Adrenal gland (tissue), 12 donors: ENCODE data around the gene SCFD2. TPM values are rescaled to one million over a fixed set of nuclear protein-coding genes. Genes with fewer than 3 reads are reported as not detected.

Experiments used
- DNase-seq, 7 donors: peaks; one replicate each; pipeline ENCODE4 v3.0.0-alpha.2; 2019 to 2020
- H3K27ac ChIP-seq, 5 donors: fragments of 200-600 bp; sonication (generic) in 4 of 5; 1 replicate in 3 of 5; 2 replicates in 2 of 5; pipeline versions ENCODE4 v1.5.1 to v1.8.0; 2016 to 2020; ENCODE audit warnings: mild to moderate bottlenecking in 1 of 5
- H3K27me3 ChIP-seq: fragments of 200-600 bp; 2 replicates; pipeline ENCODE4 v1.8.0; 2021
- H3K36me3 ChIP-seq, 2 donors: fragments of 200-600 bp; replicated peaks in 1 of 2; 1 replicate in 1 of 2; 2 replicates in 1 of 2; pipeline versions ENCODE4 v1.5.1 to v1.8.0; 2018 to 2022
- H3K4me1 ChIP-seq, 2 donors: fragments of 200-600 bp; replicated peaks in 1 of 2; 1 replicate in 1 of 2; 2 replicates in 1 of 2; pipeline versions ENCODE4 v1.5.1 to v1.8.0; 2018 to 2021
- H3K4me3 ChIP-seq, 4 donors: fragments of 200-600 bp; sonication (generic) in 3 of 4; one replicate each; pipeline ENCODE4 v1.5.1; 2016 to 2018
- H3K9me3 ChIP-seq, 3 donors: fragments of 200-600 bp; sonication (generic) in 1 of 3; replicated peaks in 1 of 3; 1 replicate in 2 of 3; 2 replicates in 1 of 3; pipeline versions ENCODE4 v1.5.1 to v1.8.0; 2016 to 2021
- POLR2A ChIP-seq, 2 donors: fragments of 450-650 bp; IDR thresholded peaks; one replicate each; pipeline ENCODE4 v1.6.1; 2017; ENCODE audit warnings: antibody characterized with exemption in 2 of 2, mild to moderate bottlenecking in 2 of 2, moderate library complexity in 1 of 2
- WGBS, 4 donors: extraction: QIAGEN DNeasy Blood & Tissue Kit in 2 of 4; methylation state at CpG; one replicate each; pipeline versions ENCODE4 v1.1.5 to v1.1.7; 2013 to 2017; 5-methylcytosine and 5-hydroxymethylcytosine counted together
- intact Hi-C, 2 donors: fragments of 100-400 bp; cut with DNase I; formaldehyde crosslinking; loops; one replicate each; pipeline versions ENCODE4 v1.14.1 to v1.15.0; 2022 to 2023
- polyA plus RNA-seq, 3 donors: library from polyadenylated mRNA; stranded (reverse); fragments of 200-250 nt in 2 of 3; fragments of 350-450 nt in 1 of 3; fragmentation: Illumina TruSeq in 1 of 3; extraction: RNeasy Lipid Tissue Mini Kit (QIAGEN cat#74804) in 1 of 3; gene quantifications; one replicate each; pipeline ENCODE4 v1.2.3, GENCODE V29; 2013 to 2014
- total RNA-seq, 9 donors: library from RNA; depleted of rRNA in 4 of 9; stranded (reverse); fragments of >200 nt in 4 of 9; fragments of 120-200 nt in 1 of 9; fragmentation: NEBNext Ultra II Directional in 1 of 9; extraction: Animal tissue kit (Norgen Biotek cat#: 25700) in 1 of 9; gene quantifications; one replicate each; pipeline versions ENCODE4 v1.1.0 to v1.2.4, GENCODE V29; 2013 to 2023
- TF ChIP-seq, protein P1 (sequence below), 6 experiments: fragments of 450-650 bp in 4 of 6; fragments of 200-600 bp in 2 of 6; sonication (generic) in 1 of 6; IDR thresholded peaks; 1 replicate in 5 of 6; 2 replicates in 1 of 6; pipeline versions ENCODE4 v1.5.1 to v1.8.0; 2016 to 2021; ENCODE audit warnings: antibody characterized with exemption in 6 of 6, mild to moderate bottlenecking in 2 of 6, moderate library complexity in 1 of 6
- donor health status: healthy with polysubstance abuse.
- donor health status: Bipolar disorder and iron deficiency.
- donor health status: DM: yes; HTN: yes; CAD: no.
- donor health status: DM: no; HTN: no; CAD: no.
- donor health status: DM: no; HTN: no; CAD: no.
- donor health status: DM: yes; HTN: yes; CAD: no.

The SCFD2 gene
- total and polyA plus RNA-seq, 12 donors: 5.2 to 34.9 (median 23.4) TPM

DNA sequence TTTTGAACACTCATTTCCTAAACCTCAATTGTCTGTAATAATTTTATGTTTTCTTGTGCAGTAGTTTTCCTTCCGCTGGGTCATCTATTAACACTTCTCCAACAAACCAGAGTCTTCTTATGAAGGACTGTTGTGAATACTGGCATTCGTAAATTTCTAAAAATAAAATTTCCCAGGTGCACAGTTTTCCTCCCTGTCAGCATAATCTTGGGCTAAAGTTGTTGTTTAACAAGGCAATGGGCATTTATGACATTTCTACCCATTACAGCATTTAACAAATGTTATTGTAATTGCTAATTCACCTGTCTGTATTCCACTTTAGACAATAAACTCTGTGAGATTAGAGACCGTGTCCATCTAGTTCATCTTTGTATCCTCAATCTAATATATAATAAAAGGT, 1.2 kb downstream of the SCFD2 start:
- TF ChIP-seq, protein P1, sequence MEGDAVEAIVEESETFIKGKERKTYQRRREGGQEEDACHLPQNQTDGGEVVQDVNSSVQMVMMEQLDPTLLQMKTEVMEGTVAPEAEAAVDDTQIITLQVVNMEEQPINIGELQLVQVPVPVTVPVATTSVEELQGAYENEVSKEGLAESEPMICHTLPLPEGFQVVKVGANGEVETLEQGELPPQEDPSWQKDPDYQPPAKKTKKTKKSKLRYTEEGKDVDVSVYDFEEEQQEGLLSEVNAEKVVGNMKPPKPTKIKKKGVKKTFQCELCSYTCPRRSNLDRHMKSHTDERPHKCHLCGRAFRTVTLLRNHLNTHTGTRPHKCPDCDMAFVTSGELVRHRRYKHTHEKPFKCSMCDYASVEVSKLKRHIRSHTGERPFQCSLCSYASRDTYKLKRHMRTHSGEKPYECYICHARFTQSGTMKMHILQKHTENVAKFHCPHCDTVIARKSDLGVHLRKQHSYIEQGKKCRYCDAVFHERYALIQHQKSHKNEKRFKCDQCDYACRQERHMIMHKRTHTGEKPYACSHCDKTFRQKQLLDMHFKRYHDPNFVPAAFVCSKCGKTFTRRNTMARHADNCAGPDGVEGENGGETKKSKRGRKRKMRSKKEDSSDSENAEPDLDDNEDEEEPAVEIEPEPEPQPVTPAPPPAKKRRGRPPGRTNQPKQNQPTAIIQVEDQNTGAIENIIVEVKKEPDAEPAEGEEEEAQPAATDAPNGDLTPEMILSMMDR (IDR thresholded peaks at IDR 0.05): no peak
- TF ChIP-seq POLR2A (IDR thresholded peaks at IDR 0.05): no peak
- no peak overlapping the region for H3K27ac ChIP-seq
- H3K36me3 ChIP-seq: no peaks in the 10 kb centered on the region
- H3K9me3 ChIP-seq: no peaks in the 10 kb centered on the region
- peaks cover 11 to 39% of the 10 kb centered on the region in 2 donors for H3K4me1 ChIP-seq
- H3K4me3 ChIP-seq: peak overlapping the region in 1 of 4 donors; percentile 84
- intact Hi-C loops: no loop called here
- no peak for DNase-seq
- H3K27me3 ChIP-seq: no peaks in the 10 kb centered on the region
- 52 to 57% (median 53%) methylated on average over 3 of the region's 3 CpGs for WGBS, 4 donors

- Histone ChIP-seq H3K27ac (no peak overlapping the region), H3K4me1 (peaks cover 11 to 39% of the 10 kb centered on the region in 2 donors), H3K36me3 (no peaks in the 10 kb centered on the region), H3K4me3 (no peak overlapping the region), H3K27me3 (no peaks in the 10 kb centered on the region), H3K9me3 (no peaks in the 10 kb centered on the region)
- TF ChIP-seq, protein P1 (IDR thresholded peaks at IDR 0.05): no peak
- no peak for TF ChIP-seq POLR2A (IDR thresholded peaks at IDR 0.05)
- WGBS, 4 donors: 93 to 97% (median 94%) methylated on average over 1 of the region's 1 CpG
- intact Hi-C loops: no loop called here
- no peak for DNase-seq
Observed at GRCh38 chr4:53362093-53362492, 3.8 kb downstream of the SCFD2 start.

DNA sequence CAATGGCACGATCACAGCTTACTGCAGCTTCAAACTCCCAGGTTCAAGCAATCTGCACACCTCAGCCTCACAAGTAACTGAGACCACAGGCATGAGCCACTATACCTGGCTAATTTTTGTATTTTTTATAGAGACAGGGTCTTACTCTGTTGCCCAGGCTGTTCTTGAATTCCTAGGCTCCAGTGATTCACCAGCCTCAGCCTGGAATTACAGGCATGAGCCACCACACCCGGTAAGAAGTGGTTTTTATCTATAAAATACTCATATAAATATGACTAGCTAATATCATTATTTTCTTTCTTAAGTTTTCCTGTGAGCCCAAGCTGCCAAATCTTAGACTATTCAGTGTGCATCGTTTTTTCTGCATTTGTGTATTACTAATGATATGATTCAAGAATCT, 4.4 kb downstream of the SCFD2 start:
- DNase-seq: no peak
- TF ChIP-seq, protein P1 (IDR thresholded peaks at IDR 0.05): no peak
- TF ChIP-seq POLR2A (IDR thresholded peaks at IDR 0.05): no peak
- 74 to 87% (median 77%) methylated on average over 3 of the region's 3 CpGs for WGBS, 4 donors
- H3K36me3 ChIP-seq: no peaks in the 10 kb centered on the region
- no peaks in the 10 kb centered on the region for H3K9me3 ChIP-seq
- peaks cover 11 to 39% of the 10 kb centered on the region in 2 donors for H3K4me1 ChIP-seq
- no peak overlapping the region for H3K4me3 ChIP-seq
- H3K27ac ChIP-seq: no peak overlapping the region
- intact Hi-C loops: no loop called here
- H3K27me3 ChIP-seq: no peaks in the 10 kb centered on the region

- Histone ChIP-seq H3K36me3 (no peaks in the 10 kb centered on the region), H3K4me3 (no peak overlapping the region), H3K4me1 (no peaks in the 10 kb centered on the region), H3K27me3 (no peaks in the 10 kb centered on the region), H3K9me3 (no peaks in the 10 kb centered on the region), H3K27ac (no peak overlapping the region)
- no peak for DNase-seq
- no peak for TF ChIP-seq POLR2A (IDR thresholded peaks at IDR 0.05)
- TF ChIP-seq, protein P1 (IDR thresholded peaks at IDR 0.05): no peak
- intact Hi-C loops: no loop called here
Observed at GRCh38 chr4:53355930-53356521, 9.8 kb downstream of the SCFD2 start.
